Measurements from ENCODE around the gene SMARCA2.

The SMARCA2 gene

GRCh38 chr9:2198956-2199635, 183.9 kb downstream of the SMARCA2 start:
- TF ChIP-seq CTCF (IDR thresholded peaks at IDR 0.05; ENCODE audit: insufficient read depth, low read depth, low read length, missing control alignments): no peak
- H3K4me3 ChIP-seq (ENCODE audit: low read depth, low read length): no peak overlapping the region
- no peak for DNase-seq (ENCODE audit: low read depth)

DNA sequence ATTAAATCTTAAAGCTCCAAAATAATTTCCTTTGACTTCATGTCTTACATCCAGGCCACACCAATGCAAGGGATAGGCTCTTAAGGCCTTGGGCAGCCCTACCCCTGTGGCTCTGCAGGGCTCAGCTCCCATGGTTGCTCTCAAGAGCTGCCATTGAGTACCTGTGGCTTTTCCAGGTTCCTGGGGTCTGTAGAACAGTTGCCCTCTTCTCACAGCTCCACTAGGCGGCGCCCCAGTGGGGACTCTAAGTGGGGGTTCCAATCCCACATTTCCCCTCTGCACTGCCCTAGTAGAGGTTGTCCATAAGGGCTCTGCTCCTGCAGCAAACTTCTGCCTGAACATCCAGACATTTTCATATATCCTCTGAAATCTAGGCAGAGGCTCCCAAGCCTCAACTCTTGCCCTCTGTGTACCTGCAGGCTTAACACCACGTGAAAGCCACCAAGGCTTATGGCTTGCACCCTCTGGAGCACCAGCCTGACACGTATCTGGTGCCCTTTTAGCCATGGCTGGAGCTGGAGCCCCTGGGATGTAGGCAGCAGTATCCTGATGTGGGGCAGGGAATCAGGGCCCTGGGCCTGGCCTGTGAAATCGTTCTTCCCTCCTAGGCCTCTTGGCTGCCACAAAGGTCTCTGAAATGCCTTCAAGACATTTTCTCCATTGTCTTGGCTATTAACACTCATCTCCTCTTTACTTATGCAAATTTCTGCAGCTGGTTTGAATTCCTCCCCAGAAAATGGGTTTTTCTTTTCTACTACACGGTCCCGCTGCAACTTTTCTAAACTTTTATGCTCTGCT, 185.1 kb downstream of the SMARCA2 start:
- no peak overlapping the region for H3K4me3 ChIP-seq (ENCODE audit: low read depth, low read length)
- no peak for TF ChIP-seq CTCF (IDR thresholded peaks at IDR 0.05; ENCODE audit: insufficient read depth, low read depth, low read length, missing control alignments)
- DNase-seq (ENCODE audit: low read depth): no peak

- no peak for DNase-seq (ENCODE audit: low read depth)
- H3K4me3 ChIP-seq (ENCODE audit: low read depth, low read length): no peak overlapping the region
- no peak for TF ChIP-seq CTCF (IDR thresholded peaks at IDR 0.05; ENCODE audit: insufficient read depth, low read depth, low read length, missing control alignments)
Measured at GRCh38 chr9:2208465-2208864, 193.3 kb downstream of the SMARCA2 start.

DNA sequence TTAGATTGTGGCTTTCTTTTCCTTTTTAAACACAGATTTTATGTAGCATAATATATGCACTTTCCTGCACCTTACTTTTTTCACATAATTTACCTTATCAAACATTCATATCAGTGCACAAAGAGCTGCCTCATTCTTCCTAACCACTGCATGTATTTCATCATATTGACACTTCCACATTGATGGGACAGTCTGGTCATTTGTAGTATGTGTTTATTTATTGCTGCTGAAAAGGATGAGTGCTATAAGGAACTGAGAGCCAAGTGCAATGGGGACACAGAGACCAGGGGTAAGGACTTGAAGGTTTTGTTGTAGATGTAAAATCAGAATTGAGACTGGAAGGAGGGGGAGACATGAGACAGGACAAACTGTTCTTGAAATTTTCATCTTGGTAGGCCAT, 193.8 kb downstream of the SMARCA2 start:
- no peak for DNase-seq (ENCODE audit: low read depth)
- no peak for TF ChIP-seq CTCF (IDR thresholded peaks at IDR 0.05; ENCODE audit: insufficient read depth, low read depth, low read length, missing control alignments)
- H3K4me3 ChIP-seq (ENCODE audit: low read depth, low read length): no peak overlapping the region

GRCh38 chr9:2209400-2209799, 194.3 kb downstream of the SMARCA2 start:
- DNase-seq (ENCODE audit: low read depth): no peak
- no peak overlapping the region for H3K4me3 ChIP-seq (ENCODE audit: low read depth, low read length)
- no peak for TF ChIP-seq CTCF (IDR thresholded peaks at IDR 0.05; ENCODE audit: insufficient read depth, low read depth, low read length, missing control alignments)

GRCh38 chr9:2210201-2210600, 195.1 kb downstream of the SMARCA2 start:
- TF ChIP-seq CTCF (IDR thresholded peaks at IDR 0.05; ENCODE audit: insufficient read depth, low read depth, low read length, missing control alignments): no peak
- no peak overlapping the region for H3K4me3 ChIP-seq (ENCODE audit: low read depth, low read length)
- no peak for DNase-seq (ENCODE audit: low read depth)
